Stimulated activated naive CD4-positive, alpha-beta T cell treated with Interleukin-2 at 50 U/mL for 16 hours (primary cell): ENCODE data around the gene ZBTB32.
A peak's percentile ranks its signal among the peaks of the same experiment; 100 is the strongest.

Source experiments
- DNase-seq: peaks from one replicate; lab custom pipeline; 2025; lab: John Stamatoyannopoulos, UW

Gene ZBTB32

GRCh38 chr19:35738021-35738886, 33.9 kb downstream of the ZBTB32 start:
- no peak for DNase-seq

- no peak for DNase-seq
These were observed 34.5 kb downstream of the ZBTB32 start for GRCh38 chr19:35738887-35739229.

GRCh38 chr19:35739275-35740107, 35.1 kb downstream of the ZBTB32 start:
- DNase-seq = no peak

- DNase-seq = peak; percentile 58
These were observed 35.7 kb downstream of the ZBTB32 start for GRCh38 chr19:35740108-35740422.

GRCh38 chr19:35740423-35741202, 36.3 kb downstream of the ZBTB32 start:
- peak; percentile 96 for DNase-seq

GRCh38 chr19:35741203-35741515, 36.8 kb downstream of the ZBTB32 start:
- no peak for DNase-seq

- DNase-seq = peak; percentile 76
These were observed 37.9 kb downstream of the ZBTB32 start, which contains the start of gene IGFLR1 for GRCh38 chr19:35742121-35742724. TSS of gene IGFLR1 (minus strand) at chr19:35742452. CDS start at chr19:35741180, 1,272 bp downstream.

GRCh38 chr19:35743640-35744429, 39.5 kb downstream of the ZBTB32 start:
- DNase-seq = no peak

- peak; percentile 91 for DNase-seq
These were observed 40.3 kb downstream of the ZBTB32 start for GRCh38 chr19:35744430-35745327.

GRCh38 chr19:35745328-35746086, 41.1 kb downstream of the ZBTB32 start, which contains the start of the genes PSENEN and U2AF1L4:
TSS of gene PSENEN (plus strand) at chr19:35745651. CDS start at chr19:35745931, 280 bp downstream.
TSS of gene U2AF1L4 (minus strand) at chr19:35745418. CDS start at chr19:35745391, 27 bp downstream.
- peak; percentile 93 for DNase-seq

- no peak for DNase-seq
These were observed 41.7 kb downstream of the ZBTB32 start for GRCh38 chr19:35746087-35746462.

- no peak for DNase-seq
These were observed 42.2 kb downstream of the ZBTB32 start for GRCh38 chr19:35746531-35746930.

GRCh38 chr19:35748106-35749020, 44.0 kb downstream of the ZBTB32 start, which contains the start of gene LIN37:
TSS of gene LIN37 (plus strand) at chr19:35748576. CDS start at chr19:35748725, 149 bp downstream.
- peak; percentile 99 for DNase-seq

GRCh38 chr19:35750167-35750566, 45.8 kb downstream of the ZBTB32 start:
- DNase-seq = no peak

- no peak for DNase-seq
These were observed 47.7 kb downstream of the ZBTB32 start for GRCh38 chr19:35751839-35752745.

- DNase-seq = no peak
These were observed 48.5 kb downstream of the ZBTB32 start for GRCh38 chr19:35752746-35753350.
